Medulla oblongata (tissue), 1 donor: ENCODE data around the gene GHRHR.

ENCODE experiments used
- DNase-seq: peaks from one replicate; pipeline ENCODE4 v3.0.0-alpha.2; 2015; ENCODE audit errors: extremely low spot score

Gene GHRHR

GRCh38 chr7:30928254-30928872 is 35.4 kb upstream of the GHRHR start:
- DNase-seq: no peak

- no peak for DNase-seq
Observed at GRCh38 chr7:30929686-30930085, 34.1 kb upstream of the GHRHR start.

DNA sequence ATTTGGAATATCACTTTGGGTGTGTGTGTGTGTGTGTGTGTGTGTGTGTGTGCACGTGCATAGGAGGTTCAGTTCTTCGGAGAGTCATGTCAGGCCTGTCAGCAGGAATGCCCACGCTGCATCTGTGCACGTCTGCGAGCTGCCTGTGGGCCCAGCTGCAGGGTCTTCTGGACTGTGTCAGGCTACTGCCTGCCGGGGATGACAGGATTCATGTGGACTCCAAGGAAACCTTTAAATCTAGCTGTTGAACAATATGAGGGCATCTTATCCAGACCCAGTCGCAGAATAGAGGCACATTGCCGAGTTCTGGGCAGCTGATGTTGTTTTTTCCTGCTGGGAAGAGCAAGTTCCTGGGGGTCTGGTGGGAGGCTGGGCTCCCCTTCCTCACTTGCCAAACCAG is 33.1 kb upstream of the GHRHR start:
- no peak for DNase-seq

DNA sequence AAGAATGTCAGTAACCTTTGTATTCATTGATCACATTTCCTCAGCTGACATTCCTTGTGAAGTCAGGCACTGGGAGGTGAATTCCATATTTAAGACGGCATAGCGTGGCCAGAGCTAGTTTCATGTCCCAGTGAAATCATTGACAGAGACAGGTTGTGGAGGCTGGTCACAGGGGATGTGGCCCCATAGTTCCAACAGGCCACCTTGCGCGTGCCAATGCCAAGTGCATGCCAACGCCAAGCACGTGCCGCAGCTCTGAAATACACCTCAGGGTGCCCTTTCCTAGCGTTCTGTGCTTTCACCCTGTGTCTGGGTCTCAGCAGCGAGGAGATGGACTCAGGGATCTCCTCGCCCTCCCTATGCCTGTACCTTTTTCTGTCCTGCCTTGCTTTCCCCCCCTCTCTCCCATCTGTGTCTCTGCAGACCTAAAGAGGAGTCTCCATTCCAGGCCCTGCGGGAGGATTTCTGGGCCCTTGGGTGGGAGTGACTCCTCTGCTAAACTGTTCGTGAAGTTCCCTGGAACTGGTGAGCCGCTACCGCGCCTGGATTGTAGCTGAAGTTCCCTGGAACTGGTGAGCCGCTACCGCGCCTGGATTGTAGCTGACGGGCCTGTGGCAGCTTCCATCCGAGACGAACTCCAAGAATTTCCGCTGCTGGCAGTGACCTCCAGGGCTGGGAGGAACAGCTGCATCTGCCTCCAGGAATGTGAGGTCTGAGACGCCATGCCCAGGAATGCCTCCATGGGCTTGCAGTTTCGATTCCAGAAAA is 32.4 kb upstream of the GHRHR start:
- no peak for DNase-seq

DNA sequence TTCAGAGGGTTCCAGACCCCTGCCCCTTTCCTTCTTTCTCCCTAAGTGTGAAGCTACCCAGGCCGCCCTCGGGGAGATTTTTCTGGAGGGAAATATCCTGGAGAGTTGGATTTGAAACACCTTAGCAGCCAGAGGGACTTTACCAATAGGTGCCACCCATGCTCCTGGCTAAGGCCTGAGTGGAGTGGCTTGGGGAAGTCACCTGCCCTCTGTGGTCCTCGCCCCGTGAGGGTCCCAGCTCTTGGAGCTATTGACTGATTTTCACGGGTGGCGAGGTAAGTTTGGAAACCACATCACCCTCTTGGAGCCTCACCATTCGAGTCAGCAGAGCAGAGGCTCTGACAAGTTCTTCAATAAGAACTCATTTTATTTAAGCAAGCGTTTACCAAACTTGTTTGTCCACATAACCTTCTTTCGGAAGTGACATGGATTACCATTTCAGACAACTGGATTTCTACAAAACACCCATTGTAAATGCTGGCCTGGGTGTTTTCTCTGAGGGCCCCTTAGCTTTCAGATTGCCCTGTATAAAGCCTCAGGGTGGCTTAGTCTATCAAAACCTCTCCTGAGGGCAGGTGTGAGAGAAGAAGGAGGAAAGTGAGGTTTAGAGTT is 31.7 kb upstream of the GHRHR start:
- DNase-seq: no peak

DNA sequence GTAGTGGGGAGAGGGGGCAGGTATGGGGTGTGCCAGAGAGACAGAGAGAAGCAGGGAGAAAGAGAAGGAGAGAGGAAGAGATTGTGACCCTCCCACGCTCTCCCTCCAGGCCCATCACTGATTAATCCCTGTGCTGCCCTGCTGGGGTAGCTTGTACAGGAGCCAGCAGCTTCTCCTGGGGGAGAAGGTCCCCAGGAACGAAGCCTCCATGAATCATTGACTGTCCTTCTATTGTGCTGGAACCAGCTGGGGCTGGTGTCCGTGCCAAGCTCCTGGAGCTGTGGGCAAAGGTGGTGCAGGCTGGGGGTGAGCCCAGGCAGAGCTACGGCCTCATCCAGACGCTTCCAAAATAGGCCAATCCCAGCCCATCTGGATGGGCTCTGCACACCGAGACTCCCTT is 31.2 kb upstream of the GHRHR start:
- no peak for DNase-seq

DNA sequence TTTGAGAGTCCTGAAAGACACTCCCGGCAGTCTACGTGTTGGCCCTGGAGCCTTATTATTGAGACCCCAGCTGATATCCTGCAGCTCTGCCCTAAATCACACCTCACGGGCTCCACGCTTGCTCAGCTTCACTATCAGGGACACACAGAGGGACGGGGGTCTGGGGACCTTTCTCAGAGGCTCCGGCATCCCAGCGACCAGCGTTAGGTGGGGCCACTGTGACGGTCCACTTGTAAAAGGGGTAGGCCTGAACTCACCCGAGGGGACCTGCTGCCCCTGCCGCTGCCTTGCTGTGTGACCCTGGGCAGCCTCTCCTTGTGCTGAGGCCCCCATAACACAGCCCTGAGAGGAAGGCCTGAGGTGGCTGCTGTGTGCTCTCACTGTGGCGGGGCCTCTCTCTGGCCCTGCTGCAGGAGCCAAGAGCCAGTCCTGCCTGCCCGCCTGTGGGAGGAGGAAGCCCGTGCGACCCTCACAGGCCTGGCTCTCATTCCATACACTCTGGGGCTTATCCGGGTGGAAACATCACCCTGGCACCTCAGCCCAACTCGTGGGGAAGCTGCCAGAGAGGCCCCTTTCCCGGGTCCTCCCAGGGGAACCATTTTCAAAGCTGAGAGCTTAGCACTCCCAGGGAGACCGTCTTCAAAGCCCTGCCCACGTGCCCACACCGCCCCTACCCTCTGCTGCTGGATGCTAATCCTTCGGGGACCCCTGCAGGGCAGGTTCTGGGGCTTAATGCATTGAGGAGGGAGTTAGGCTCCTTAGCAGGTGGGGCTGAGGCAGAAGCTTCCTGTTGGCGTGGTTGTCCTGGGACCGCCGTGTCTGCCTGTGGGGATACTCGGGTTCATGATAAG is 30.4 kb upstream of the GHRHR start:
- no peak for DNase-seq

GRCh38 chr7:30934225-30934624 is 29.5 kb upstream of the GHRHR start:
- DNase-seq: no peak

GRCh38 chr7:30934732-30935568 is 28.8 kb upstream of the GHRHR start:
- DNase-seq: no peak

DNA sequence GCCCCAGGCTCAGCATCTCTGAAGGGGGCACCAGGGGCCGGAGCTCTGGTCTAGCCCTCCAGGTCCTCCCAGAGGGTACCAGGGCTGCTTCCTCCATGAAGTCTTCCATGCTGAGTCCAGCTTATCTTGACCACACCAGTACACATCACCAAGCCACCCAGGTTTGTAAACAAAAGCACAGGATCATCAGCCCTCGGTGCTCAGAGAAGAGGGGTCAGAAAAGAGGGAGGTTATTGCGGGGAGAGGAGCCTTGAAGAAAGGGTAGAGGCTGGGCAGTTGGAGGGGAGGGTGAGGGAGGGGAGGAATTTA is 28.2 kb upstream of the GHRHR start:
- DNase-seq: no peak

GRCh38 chr7:30936650-30937245 is 27.0 kb upstream of the GHRHR start:
- DNase-seq: no peak

DNA sequence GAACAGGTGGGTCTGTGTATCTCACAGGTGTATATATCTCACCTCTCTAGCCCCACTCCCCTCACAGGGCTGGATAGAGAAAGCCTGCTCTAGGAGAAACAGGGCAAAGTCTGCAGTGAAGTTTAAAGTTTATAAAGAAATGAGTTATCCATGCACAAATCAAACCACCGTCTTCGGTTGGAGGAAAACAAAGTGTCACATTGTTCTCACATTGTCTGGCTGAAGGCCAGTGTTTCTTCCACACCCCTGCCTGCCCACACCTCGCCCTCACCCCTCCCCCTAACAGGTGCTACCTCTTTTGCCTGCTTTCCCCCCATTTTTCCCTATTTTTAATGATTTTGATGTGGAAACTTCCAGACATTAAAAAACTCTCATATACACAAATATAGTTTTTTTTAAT is 26.3 kb upstream of the GHRHR start:
- no peak for DNase-seq

DNA sequence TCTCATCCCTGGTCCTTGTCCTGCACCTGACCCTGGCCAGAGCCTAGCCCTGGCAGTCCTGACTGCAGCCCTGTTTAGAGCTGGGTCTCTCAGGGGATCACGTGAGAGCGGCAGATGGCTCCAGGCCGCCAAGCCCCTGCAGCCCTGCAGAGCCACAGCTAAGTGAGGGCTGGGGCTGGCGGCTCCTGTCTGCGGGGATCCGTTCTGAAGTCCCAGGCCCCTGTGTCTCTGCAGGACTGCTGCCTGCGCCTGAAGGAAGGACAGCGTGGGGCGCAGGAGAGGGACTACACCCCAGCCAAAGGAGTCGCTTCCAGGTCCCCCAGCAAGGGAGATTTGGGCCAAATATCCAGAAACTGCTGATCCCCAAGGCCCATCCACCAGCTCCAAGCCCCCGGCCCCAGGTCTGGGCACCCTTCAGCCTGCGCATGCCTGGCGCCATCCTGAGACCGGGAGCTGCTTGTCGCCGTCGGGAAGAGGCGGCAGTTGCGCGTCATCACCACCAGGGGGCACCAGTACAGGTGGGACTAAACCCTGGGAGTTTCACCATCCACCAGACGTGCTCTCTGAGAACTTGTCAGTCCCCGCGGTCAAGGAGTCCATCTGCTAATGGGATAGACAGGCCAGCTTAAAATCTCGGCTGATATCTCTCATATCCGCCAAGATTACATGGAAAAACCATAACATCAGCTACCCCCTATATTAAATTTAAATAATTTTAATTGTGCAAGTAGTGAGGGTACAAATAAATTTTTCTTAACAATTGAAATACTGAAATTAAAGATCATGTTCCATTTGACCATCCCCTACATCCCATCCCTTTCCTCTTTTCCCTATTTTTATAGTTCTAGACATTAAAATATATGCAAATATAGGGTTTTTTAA is 25.1 kb upstream of the GHRHR start:
- DNase-seq: peak; percentile 64

GRCh38 chr7:30941582-30942323 is 22.0 kb upstream of the GHRHR start:
- no peak for DNase-seq

GRCh38 chr7:30950197-30950596 is 13.6 kb upstream of the GHRHR start:
- no peak for DNase-seq

- DNase-seq: no peak
Observed at GRCh38 chr7:30954914-30955313, 8.8 kb upstream of the GHRHR start.

DNA sequence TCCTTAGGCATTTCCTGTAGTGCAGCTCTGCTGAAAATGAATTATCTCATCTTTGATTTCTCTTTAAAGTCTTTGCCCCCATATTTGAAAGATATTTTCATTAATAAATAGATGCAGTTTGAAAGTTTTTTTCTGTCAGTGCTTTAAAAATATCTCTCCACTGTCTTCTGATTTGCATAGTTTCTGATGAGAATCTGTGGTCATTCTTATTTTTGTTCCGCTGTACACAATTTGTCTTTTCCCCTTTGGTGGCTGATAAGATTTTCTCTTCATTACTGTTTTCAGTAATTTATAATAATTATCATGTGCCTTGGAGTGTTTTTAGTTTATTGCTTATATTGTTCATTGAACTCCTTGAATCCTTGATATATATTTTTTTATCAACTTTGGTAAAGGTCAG is 7.0 kb upstream of the GHRHR start:
- no peak for DNase-seq

- DNase-seq: no peak
Observed at GRCh38 chr7:30965372-30965771, 1.6 kb downstream of the GHRHR start.

DNA sequence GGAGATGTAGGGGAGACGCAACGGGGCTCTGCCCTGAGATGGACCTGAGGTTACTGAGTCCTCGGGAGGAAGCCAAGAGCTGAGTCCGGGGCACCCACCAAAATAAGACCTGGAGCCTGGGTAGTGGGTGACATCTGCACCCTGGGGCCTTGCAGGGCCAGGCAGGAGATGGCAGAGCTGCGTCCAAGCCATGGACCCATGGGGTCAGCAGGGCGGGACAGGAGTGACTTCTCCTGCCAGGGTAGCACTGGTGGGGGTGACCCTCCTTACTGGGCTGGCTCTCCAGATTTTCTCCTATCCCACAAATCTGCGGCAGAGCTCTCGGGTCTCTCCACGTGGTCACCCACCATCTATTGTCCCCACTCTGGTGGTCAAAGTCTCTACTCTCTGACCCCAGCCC is 2.1 kb downstream of the GHRHR start:
- DNase-seq: no peak
